Amniotic epithelial cell (primary cell): Measurements from ENCODE around the gene EPHB1.

ENCODE experiments used
- DNase-seq: peaks from one replicate; pipeline ENCODE4 v3.0.0-alpha.2; 2010; ENCODE audit warnings: low read depth

The EPHB1 gene

DNA sequence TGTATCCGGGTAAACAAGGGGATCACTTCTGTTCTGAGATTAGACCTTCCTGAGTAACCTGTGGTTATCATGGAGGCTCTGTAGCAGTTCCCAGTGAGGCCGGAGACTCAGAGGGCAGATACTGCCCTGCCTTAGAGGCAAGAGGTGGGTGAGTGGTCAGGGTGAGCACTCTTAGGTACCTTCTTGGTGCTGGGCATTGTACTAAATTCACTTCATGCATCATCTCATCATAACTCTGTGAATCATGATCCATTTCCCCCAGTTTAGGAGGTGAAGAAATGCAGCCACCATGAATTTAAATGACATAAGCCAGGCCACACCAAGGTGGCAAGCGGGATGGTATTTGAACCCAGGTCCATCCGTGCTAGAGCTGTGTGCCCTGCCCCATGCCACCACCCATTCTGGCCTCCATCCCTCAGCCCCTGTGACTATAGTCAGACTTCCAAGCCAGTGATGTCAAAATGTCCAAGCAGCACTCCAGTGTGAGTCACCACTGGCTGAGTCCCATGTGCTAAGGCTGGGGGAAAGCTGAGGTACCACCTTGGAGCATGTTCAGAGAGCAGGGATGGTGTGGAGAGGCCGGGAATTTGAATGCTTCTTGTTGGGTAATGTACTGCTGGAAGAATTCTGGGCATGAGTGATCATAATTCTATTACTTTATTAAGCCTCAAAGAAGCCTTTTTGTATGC lies 88.8 kb downstream of the EPHB1 start:
- no peak for DNase-seq

DNA sequence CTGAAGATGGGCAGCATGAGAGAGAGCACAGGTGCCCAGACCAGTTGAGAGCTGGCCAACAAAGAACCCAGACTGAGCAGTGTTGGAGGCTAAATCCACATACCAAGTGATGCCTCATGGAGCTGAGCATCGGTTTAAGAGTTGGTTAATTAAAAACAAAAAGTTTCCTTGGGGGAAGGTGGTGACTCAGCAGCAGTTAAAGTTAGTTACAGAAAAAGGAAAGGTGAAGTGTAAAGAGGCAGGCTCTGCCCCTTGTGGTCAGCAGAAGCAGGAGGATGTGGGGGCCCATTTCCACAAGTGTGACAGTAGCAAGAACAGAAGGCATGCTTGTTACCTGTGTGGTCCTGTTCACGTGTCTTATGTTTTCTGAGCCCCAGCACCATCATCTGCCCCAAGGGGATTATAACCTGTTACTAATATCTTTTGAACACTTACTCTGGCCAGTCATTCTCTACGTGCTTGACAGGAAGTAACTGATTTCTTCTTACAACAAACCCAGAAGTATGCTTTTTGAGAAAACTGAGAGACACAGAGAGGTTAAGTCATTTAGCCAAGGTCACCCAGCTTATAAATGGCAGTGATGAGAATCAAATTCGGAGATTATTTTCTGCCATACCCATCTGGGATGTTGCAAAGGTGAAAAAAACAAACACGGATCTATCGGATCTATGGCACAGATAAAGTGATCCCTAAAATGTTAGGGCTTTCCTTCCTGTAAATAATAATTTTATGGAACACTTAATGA lies 91.0 kb downstream of the EPHB1 start:
- no peak for DNase-seq

DNA sequence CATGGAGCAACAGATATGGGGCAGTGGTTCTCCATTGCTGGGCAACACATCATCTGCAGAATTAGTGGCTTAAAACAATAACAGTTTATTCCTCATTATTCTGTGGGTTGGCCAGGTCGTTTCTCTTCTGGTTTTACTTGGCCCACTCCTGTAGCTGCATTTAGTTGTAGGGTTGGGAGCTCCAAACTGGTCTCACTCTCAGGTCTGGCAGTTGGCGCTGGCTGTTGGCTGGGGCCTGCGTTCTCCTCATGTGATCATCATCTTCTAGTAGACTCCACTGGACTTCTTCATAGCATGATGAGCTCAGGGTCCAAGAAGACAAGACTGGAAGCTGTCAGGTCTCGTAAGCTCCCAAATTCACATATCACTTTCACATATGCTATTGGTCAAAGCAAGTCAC lies 91.9 kb downstream of the EPHB1 start:
- no peak for DNase-seq

- DNase-seq = no peak
Observed at GRCh38 chr3:134887536-134887935, 92.5 kb downstream of the EPHB1 start.

DNA sequence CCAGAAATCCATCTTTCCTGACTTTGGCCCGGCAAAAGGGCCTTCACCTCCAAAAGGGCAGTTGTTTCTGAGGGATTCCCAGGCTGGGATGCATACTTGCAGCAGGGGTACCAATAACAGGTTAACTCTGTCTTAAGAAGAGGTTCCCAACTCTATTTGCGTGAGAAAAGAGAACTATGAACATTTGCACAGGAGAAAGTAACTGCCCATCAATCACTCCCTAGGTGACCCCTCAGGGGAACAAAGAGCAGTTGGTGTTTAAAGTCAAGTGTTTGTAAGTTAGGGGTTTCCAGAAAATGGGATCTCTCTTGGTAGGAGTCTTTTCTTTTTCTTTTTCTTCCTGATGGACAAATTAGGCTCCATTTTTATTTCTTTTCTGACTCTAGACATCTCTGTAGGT lies 97.3 kb downstream of the EPHB1 start:
- no peak for DNase-seq

DNA sequence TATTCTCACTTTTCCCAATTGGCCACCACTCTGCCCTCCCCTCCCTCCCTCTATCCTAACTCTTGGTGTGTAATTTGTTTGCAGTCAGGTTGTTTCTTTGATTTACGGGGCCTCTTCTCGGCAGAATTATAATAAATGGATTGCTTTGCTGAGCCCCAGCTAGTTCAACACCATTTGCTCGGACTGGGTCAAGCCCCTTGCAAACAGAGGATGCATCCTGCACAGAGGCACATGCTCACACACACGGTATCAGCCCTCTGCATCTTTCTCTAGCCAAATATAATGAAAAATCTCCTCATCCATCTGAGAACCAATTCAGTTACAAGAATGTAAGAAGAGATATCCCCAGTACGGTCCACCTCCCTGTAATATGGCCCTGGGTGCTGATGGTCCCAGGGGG lies 97.7 kb downstream of the EPHB1 start:
- no peak for DNase-seq

- DNase-seq = no peak
Observed at GRCh38 chr3:134894533-134894932, 99.5 kb downstream of the EPHB1 start.

DNA sequence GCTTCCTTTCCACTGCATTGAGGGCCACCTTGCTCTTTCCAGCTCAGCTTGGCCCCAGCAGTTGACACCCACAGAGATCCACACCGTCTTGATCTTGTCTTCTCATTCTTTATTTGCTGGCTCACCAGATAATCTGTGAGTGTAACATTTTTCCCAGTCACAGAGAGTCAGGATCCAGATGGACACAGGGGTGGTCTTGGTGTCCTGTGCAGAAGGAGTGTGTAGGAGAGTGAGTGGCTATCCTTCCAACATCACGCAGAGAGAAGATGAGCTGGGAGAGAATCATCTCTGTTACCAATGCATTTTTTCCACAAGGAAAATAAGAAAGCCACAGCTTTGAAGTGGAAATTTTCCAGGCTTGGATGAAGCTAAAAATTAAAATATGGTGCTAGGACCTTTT lies 100.1 kb downstream of the EPHB1 start:
- no peak for DNase-seq

- no peak for DNase-seq
Observed at GRCh38 chr3:134896141-134896540, 101.1 kb downstream of the EPHB1 start.

GRCh38 chr3:134896696-134897095 lies 101.6 kb downstream of the EPHB1 start:
- no peak for DNase-seq

DNA sequence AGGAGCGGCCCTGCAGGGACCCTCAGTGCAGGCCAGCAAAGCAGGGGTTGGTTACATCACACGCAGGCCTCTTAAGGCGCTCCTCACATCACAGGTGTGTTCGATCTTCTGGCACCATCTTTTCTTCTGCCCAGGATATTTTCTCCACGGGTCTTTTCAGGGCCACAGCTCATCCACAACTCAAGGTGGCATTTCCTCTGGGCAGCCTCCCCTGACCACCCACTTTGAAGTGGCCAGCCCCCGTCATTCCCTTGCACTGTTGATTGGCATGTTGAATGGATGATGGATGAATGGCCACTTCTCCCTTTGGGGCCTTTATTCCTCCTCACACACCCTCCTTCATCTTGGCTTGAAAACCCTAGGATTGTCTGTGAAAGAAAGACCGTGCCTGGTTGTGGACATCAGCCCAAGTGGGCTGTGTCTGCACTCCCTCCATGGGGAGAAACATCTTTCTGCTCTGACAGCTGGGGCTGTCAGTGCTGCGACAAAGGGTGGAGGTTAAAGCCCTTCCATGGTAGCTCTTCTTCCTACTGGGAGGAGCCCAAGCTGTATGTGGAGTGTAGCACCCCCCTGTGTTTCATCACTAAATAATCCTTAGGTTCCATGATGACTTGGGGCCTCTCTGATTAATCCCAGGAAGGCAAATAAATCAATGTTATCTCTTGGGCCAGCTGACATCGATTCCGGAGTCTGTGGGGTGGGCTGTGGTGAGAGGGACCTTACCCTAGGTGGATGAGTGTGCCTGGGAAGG lies 102.5 kb downstream of the EPHB1 start:
- no peak for DNase-seq

DNA sequence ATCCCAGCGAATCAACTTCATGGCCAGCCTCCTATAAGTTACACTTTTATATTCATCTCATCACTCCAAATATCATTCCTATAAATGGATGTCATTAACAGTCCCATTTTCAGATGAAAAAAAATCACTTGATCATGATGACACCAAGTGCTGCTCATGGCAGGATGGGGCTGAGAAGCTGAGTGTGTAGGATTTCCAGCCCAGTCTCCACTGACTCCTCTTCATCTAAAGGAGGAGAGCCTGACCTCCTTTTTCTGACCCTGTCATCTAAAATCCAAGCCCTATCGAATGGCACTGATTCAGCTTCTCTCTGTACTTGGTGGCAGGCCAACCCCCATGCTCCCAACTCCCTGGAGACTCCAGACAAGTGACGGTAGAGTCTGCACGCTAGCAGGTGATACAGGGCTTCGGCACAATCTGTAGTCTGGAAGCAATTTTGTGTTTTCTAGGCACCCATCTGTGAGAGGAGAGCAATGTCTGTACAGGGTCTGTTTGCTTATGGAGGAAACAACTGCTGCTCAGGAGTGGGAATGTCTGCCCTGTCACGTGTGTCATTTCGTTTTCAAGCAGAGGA lies 103.2 kb downstream of the EPHB1 start:
- DNase-seq = no peak

- DNase-seq = no peak
Observed at GRCh38 chr3:134899786-134900185, 104.7 kb downstream of the EPHB1 start.

- no peak for DNase-seq
Observed at GRCh38 chr3:134900482-134900881, 105.4 kb downstream of the EPHB1 start.

GRCh38 chr3:134901461-134901860 lies 106.4 kb downstream of the EPHB1 start:
- no peak for DNase-seq

- no peak for DNase-seq
Observed at GRCh38 chr3:134903837-134904236, 108.8 kb downstream of the EPHB1 start.

GRCh38 chr3:134904241-134904771 lies 109.2 kb downstream of the EPHB1 start:
- no peak for DNase-seq

- no peak for DNase-seq
Observed at GRCh38 chr3:134904776-134905646, 110.0 kb downstream of the EPHB1 start.

DNA sequence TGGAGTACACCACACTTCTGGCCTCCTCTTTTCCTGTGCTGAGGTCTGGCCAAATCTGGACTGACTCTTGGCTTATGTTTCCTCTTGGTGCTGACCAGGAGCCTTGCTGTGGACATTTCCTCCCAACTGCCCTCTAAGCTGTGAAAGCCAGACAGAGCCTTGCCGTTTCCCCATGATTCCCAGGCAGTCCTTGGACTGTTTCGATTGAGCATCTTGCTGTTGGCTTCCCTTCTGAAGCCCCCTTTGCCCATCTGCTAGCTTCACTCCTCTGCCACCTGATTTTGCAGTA lies 110.5 kb downstream of the EPHB1 start:
- no peak for DNase-seq

- no peak for DNase-seq
Observed at GRCh38 chr3:134908271-134908670, 113.2 kb downstream of the EPHB1 start.

DNA sequence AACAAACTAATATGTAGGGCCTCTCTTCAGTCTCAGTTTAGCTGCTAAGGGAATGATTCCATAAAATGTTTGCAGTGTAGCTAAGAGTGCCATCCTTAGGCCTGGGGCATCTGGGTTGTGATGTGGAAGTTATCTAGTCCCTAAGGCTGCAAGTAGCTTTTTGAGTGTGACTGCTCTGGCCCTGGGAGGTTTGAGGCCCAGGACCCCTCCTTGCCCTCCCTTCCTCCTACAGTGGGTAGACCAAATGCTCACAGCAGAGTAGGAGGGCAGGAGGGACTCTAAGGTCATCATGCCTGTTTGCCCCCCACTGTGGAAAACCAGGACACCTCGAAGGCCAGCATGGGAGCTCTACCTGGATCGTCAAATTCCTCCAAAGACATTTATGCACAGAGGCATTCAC lies 115.0 kb downstream of the EPHB1 start:
- DNase-seq = no peak
